Natural killer cell (primary cell): Measurements from ENCODE around the gene DMRTA2. TPM values are rescaled to one million over a fixed set of nuclear protein-coding genes. Genes with fewer than 3 reads are reported as not detected.

Experiments
- ATAC-seq, 3 donors: fragments of 150-1000 bp in 2 of 3; fragments of 200-7000 bp in 1 of 3; cut with Tn5 transposase; 1 replicate in 1 of 3; 2 replicates in 2 of 3; pipeline ENCODE4 v1.10.0; 2021; ENCODE audit warnings: mild to moderate bottlenecking in 2 of 3, moderate library complexity in 2 of 3
- DNase-seq, 2 donors: peaks; one replicate each; pipeline versions ENCODE4 v3.0.0 to v3.0.0-alpha.2; 2013 to 2021; ENCODE audit warnings: mixed read lengths in 1 of 2
- H3K27ac ChIP-seq: one replicate; pipeline ENCODE4 v1.5.1; 2013; ENCODE audit warnings: mild to moderate bottlenecking, low read length
- H3K27me3 ChIP-seq: one replicate; pipeline ENCODE4 v1.6.1; 2013; ENCODE audit warnings: low read length; ENCODE audit not compliant: control insufficient read depth, insufficient read depth
- H3K36me3 ChIP-seq: one replicate; pipeline ENCODE4 v1.6.1; 2013; ENCODE audit warnings: low read length; ENCODE audit not compliant: control insufficient read depth, insufficient read depth
- H3K4me1 ChIP-seq: one replicate; pipeline ENCODE4 v1.6.1; 2013; ENCODE audit warnings: low read length; ENCODE audit not compliant: control insufficient read depth, insufficient read depth
- H3K4me3 ChIP-seq: one replicate; pipeline ENCODE4 v1.5.1; 2013; ENCODE audit warnings: low read length
- H3K9me3 ChIP-seq: one replicate; pipeline ENCODE4 v1.6.1; 2013; ENCODE audit warnings: low read length; ENCODE audit not compliant: control insufficient read depth, insufficient read depth
- H3K27ac Mint-ChIP-seq, 2 donors: one replicate each; pipeline ENCODE4 v1.8.0; 2022; ENCODE audit warnings: mild to moderate bottlenecking in 2 of 2, mixed read lengths in 2 of 2, moderate library complexity in 1 of 2
- H3K27me3 Mint-ChIP-seq, 2 donors: one replicate each; pipeline ENCODE4 v1.8.0; 2022; ENCODE audit warnings: low read depth in 2 of 2, mixed read lengths in 2 of 2
- H3K36me3 Mint-ChIP-seq: one replicate; pipeline ENCODE4 v1.8.0; 2022; ENCODE audit warnings: mixed read lengths
- H3K4me1 Mint-ChIP-seq, 2 donors: one replicate each; pipeline ENCODE4 v1.8.0; 2022; ENCODE audit warnings: mixed read lengths in 2 of 2
- H3K4me3 Mint-ChIP-seq: one replicate; pipeline ENCODE4 v1.8.0; 2022; ENCODE audit warnings: mild to moderate bottlenecking, moderate library complexity, mixed read lengths
- H3K9me3 Mint-ChIP-seq, 2 donors: one replicate each; pipeline ENCODE4 v1.8.0; 2022; ENCODE audit warnings: mixed read lengths in 2 of 2
- WGBS: methylation state at CpG from one replicate; pipeline ENCODE4 v1.1.7; 2013; ENCODE audit warnings: missing lambda C conversion rate; ENCODE audit not compliant: insufficient coverage; 5-methylcytosine and 5-hydroxymethylcytosine counted together
- intact Hi-C: fragments of 100-400 bp; cut with micrococcal nuclease; formaldehyde crosslinking; loops from one replicate; pipeline ENCODE4 v1.14.2; 2022
- total RNA-seq, 4 donors: library from RNA; stranded (reverse); fragments of 120-200 nt in 1 of 4; gene quantifications; one replicate each; pipeline versions ENCODE4 v1.2.3 to v1.2.4, GENCODE V29; 2013 to 2022
- TF ChIP-seq, protein P1 (sequence below): fragments of 200-600 bp; IDR thresholded peaks from one replicate; pipeline ENCODE4 v1.8.0; 2022; ENCODE audit warnings: antibody characterized with exemption

DMRTA2 gene
- not detected for total RNA-seq
- total RNA-seq (2013) = not detected

DNA sequence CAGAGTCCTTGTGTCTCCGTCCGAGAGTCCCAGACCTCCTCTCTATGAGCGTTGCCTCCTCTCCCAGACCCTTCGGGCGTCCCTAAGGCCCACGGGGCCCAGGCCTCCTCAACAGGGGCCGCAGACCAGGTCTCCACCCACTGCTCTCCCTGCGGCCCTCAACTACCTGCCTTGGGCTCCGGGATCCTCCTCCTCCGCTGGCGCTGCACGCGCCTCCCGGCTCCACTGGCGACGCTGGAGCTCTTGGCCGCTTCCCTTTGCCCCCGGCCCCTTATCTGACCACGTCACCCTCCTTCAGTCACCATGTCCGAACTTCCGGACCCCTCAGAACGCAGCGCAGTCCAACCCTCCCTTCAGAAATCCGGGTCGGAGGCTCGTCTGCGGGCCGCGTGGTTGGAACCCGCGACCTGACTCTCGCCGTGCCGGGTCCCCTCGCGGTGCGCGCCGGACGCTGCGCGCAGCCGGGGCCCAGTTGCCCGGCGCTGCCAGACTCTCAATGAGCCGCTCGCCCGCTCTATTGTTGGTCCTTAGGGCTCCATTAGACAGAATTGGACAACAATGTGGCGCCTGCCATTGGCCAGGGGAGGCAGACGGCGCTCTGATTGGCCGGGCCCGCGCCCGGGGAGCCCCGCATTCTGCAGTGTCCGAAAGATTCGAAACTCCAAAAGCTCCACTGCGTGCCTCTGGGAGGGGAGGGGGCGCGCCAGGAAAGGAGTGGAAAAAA, at the start of gene DMRTA2:
Gene DMRTA2 (minus strand): TSS at position 498 of the 724 bp plus-strand sequence. CDS start 1,907 bp downstream, outside the sequence.
- DNase-seq = no peak
- TF ChIP-seq, protein P1, sequence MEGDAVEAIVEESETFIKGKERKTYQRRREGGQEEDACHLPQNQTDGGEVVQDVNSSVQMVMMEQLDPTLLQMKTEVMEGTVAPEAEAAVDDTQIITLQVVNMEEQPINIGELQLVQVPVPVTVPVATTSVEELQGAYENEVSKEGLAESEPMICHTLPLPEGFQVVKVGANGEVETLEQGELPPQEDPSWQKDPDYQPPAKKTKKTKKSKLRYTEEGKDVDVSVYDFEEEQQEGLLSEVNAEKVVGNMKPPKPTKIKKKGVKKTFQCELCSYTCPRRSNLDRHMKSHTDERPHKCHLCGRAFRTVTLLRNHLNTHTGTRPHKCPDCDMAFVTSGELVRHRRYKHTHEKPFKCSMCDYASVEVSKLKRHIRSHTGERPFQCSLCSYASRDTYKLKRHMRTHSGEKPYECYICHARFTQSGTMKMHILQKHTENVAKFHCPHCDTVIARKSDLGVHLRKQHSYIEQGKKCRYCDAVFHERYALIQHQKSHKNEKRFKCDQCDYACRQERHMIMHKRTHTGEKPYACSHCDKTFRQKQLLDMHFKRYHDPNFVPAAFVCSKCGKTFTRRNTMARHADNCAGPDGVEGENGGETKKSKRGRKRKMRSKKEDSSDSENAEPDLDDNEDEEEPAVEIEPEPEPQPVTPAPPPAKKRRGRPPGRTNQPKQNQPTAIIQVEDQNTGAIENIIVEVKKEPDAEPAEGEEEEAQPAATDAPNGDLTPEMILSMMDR = no peak
- Mint-ChIP-seq H3K4me3 (peak within 1 kb of the TSS; percentile 88), H3K36me3 (peaks cover 16% of the 10 kb centered on the region), H3K27ac (peak within 1 kb of the TSS; percentile 4), H3K4me1 (peaks cover 46 to 57% of the 10 kb centered on the region in 2 donors), H3K9me3 (no peaks in the 10 kb centered on the region), H3K27me3 (peaks cover 77 to 81% of the 10 kb centered on the region in 2 donors)
- Histone ChIP-seq H3K27ac (no peak within 1 kb of the TSS), H3K4me1 (peaks cover 57% of the 10 kb centered on the region), H3K4me3 (peak within 1 kb of the TSS; percentile 20), H3K36me3 (no peaks in the 10 kb centered on the region), H3K27me3 (peaks cover 70% of the 10 kb centered on the region), H3K9me3 (no peaks in the 10 kb centered on the region)
- intact Hi-C loops = no loop called here
- ATAC-seq = no peak
- WGBS = 6% methylated on average over 61 of the region's 61 CpGs

DNA sequence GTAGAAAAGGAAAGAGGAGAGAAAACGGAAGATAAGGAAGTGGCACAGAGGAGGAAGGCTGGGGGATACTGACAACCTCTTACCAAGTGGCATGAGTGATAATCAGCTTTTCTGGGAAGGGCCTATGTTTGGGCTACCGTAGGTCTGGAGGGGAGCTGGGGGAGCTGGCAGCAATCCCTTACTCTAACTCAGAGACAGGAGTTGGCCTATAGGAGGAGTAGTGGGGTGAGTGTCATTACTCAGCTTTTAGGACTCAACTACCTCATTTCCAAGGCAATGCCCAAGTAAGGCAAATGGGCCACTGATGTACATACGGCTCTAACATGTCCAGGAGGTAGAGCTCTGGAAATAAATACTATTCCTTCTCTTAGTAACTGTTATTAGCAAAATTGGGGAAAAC, 48.7 kb upstream of the DMRTA2 start:
- TF ChIP-seq, protein P1 = no peak
- Histone ChIP-seq H3K4me1 (no peaks in the 10 kb centered on the region), H3K4me3 (no peak overlapping the region), H3K27ac (no peak overlapping the region), H3K36me3 (peaks cover 19% of the 10 kb centered on the region), H3K27me3 (no peaks in the 10 kb centered on the region), H3K9me3 (no peaks in the 10 kb centered on the region)
- no peaks in the 10 kb centered on the region for H3K4me1 Mint-ChIP-seq
- H3K27ac Mint-ChIP-seq = no peak overlapping the region
- H3K36me3 Mint-ChIP-seq = no peaks in the 10 kb centered on the region
- no peak overlapping the region for H3K4me3 Mint-ChIP-seq
- ATAC-seq (no peak), DNase-seq (no peak)
- no peaks in the 10 kb centered on the region for H3K9me3 Mint-ChIP-seq
- H3K27me3 Mint-ChIP-seq = no peaks in the 10 kb centered on the region
- intact Hi-C loops = no loop called here
- WGBS = 98% methylated on average over 2 of the region's 3 CpGs

DNA sequence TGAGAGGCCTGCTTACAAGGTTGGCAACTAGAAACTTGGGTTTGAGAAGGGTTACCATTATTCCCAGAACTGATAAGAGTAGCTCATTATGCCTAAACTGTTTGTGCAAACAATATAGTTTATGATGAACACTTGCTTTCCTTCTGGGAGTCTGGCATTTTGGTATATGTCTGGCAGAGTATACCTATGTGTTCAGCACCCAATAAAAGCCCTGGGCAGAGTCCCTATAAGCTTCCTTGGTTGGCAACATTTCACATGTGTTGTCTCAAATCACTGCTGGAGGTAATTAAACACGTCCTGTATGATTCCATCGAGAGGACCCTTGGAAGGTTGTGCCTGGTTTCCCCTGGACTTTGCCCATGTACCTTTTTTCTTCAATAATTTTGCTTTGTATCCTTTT, 39.7 kb upstream of the DMRTA2 start:
- peaks cover 6% of the 10 kb centered on the region for H3K4me1 ChIP-seq
- Mint-ChIP-seq H3K4me3 (no peak overlapping the region), H3K27ac (no peak overlapping the region), H3K9me3 (no peaks in the 10 kb centered on the region), H3K27me3 (no peaks in the 10 kb centered on the region), H3K4me1 (peaks cover 16 to 21% of the 10 kb centered on the region in 2 donors), H3K36me3 (no peaks in the 10 kb centered on the region)
- H3K4me3 ChIP-seq = no peak overlapping the region
- no peak for ATAC-seq
- intact Hi-C loops = no loop called here
- TF ChIP-seq, protein P1 = no peak
- no peaks in the 10 kb centered on the region for H3K27me3 ChIP-seq
- 100% methylated on average over 2 of the region's 2 CpGs for WGBS
- no peak for DNase-seq
- no peak overlapping the region for H3K27ac ChIP-seq
- H3K36me3 ChIP-seq = peaks cover 3% of the 10 kb centered on the region
- no peaks in the 10 kb centered on the region for H3K9me3 ChIP-seq

DNA sequence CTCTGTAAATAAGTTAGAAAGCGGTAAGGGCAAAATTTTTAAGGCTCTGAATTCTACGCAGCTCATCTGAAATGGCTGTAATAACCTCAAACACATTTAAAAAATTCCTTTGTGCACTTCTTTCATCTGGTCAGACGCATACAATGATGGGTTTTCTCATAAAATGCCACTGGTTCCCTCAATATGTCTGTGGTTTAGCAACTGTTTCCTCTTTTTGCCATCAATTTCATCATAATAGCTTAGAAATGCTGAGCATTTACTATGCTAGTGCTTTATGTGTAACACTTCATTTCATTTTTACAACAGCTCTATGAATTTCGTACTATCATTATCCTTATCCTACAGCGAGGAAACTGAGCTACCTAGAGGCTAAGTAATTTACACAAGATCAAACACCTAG, 35.3 kb upstream of the DMRTA2 start:
- WGBS = 51% methylated on average over 4 of the region's 5 CpGs
- DNase-seq (no peak), ATAC-seq (peak in 1 of 3 donors; percentile 48)
- no peaks in the 10 kb centered on the region for H3K9me3 Mint-ChIP-seq
- TF ChIP-seq, protein P1 = no peak
- Histone ChIP-seq H3K27ac (no peak overlapping the region), H3K4me1 (peaks cover 6% of the 10 kb centered on the region), H3K36me3 (no peaks in the 10 kb centered on the region), H3K9me3 (no peaks in the 10 kb centered on the region), H3K27me3 (no peaks in the 10 kb centered on the region), H3K4me3 (no peak overlapping the region)
- no peaks in the 10 kb centered on the region for H3K27me3 Mint-ChIP-seq
- no peaks in the 10 kb centered on the region for H3K36me3 Mint-ChIP-seq
- peak overlapping the region; percentile 29 to 48 for H3K27ac Mint-ChIP-seq
- H3K4me1 Mint-ChIP-seq = peaks cover 22 to 32% of the 10 kb centered on the region in 2 donors
- intact Hi-C loops = no loop called here
- no peak overlapping the region for H3K4me3 Mint-ChIP-seq
